ENCODE results near the gene TRIB2.

DNA sequence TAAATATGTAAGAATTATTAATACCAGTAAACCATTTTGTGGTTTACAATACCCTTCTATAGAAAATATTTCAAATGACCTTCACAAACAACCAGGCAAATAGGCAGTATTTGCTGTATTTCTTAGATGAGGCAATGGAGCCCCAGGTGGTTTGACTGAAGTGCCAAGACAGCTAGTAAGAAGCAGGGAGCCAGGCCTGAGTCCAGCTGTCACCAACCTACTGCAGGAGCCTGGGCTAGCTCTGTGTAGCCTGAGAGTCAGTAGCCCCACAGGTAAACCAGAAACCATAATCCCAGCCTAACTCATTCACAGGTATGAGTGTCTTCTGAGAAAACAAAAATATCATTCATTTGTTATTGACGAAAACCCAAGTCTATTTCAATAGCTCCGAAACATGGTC is 45.6 kb downstream of the TRIB2 start:
- TF ChIP-seq POLR2A (IDR thresholded peaks at IDR 0.05) (no peak), EP300 (IDR thresholded peaks at IDR 0.05) (no peak)
- TF ChIP-seq, protein P1, sequence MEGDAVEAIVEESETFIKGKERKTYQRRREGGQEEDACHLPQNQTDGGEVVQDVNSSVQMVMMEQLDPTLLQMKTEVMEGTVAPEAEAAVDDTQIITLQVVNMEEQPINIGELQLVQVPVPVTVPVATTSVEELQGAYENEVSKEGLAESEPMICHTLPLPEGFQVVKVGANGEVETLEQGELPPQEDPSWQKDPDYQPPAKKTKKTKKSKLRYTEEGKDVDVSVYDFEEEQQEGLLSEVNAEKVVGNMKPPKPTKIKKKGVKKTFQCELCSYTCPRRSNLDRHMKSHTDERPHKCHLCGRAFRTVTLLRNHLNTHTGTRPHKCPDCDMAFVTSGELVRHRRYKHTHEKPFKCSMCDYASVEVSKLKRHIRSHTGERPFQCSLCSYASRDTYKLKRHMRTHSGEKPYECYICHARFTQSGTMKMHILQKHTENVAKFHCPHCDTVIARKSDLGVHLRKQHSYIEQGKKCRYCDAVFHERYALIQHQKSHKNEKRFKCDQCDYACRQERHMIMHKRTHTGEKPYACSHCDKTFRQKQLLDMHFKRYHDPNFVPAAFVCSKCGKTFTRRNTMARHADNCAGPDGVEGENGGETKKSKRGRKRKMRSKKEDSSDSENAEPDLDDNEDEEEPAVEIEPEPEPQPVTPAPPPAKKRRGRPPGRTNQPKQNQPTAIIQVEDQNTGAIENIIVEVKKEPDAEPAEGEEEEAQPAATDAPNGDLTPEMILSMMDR (IDR thresholded peaks at IDR 0.05): no peak
